Upper lobe of left lung (tissue), 6 donors: ENCODE data around the gene SLC6A6. TPM values are rescaled to one million over a fixed set of nuclear protein-coding genes. Genes with fewer than 3 reads are reported as not detected.
A peak's percentile ranks its signal among the peaks of the same experiment; 100 is the strongest.

Source experiments
- ATAC-seq, 2 donors: fragments of 200-7000 bp; cut with Tn5 transposase; one replicate each; pipeline ENCODE4 v1.9.1; 2022; ENCODE audit warnings: mild to moderate bottlenecking in 2 of 2, moderate library complexity in 2 of 2; ENCODE audit not compliant: low FRiP score in 2 of 2
- DNase-seq, 2 donors: peaks; one replicate each; pipeline ENCODE4 v3.0.0-alpha.2; 2019 to 2020
- H3K27ac ChIP-seq, 4 donors: fragments of 200-600 bp; sonication (generic); one replicate each; pipeline ENCODE4 v1.5.1; 2016 to 2019
- H3K27me3 ChIP-seq, 4 donors: fragments of 200-600 bp; sonication (generic); one replicate each; pipeline ENCODE4 v1.5.1; 2017 to 2019
- H3K36me3 ChIP-seq, 4 donors: fragments of 200-600 bp; sonication (generic); one replicate each; pipeline ENCODE4 v1.5.1; 2016 to 2019
- H3K4me1 ChIP-seq, 4 donors: fragments of 200-600 bp; sonication (generic); one replicate each; pipeline ENCODE4 v1.5.1; 2018 to 2019
- H3K4me3 ChIP-seq, 4 donors: fragments of 200-600 bp; sonication (generic); one replicate each; pipeline ENCODE4 v1.5.1; 2017 to 2019; ENCODE audit warnings: mild to moderate bottlenecking in 2 of 4, moderate library complexity in 1 of 4
- H3K9me3 ChIP-seq, 4 donors: fragments of 200-600 bp; sonication (generic); one replicate each; pipeline ENCODE4 v1.5.1; 2018 to 2019
- EP300 ChIP-seq, 4 donors: sonication (generic); formaldehyde crosslinking; IDR thresholded peaks; one replicate each; pipeline ENCODE4 v1.5.1; 2017; ENCODE audit warnings: antibody characterized with exemption in 4 of 4, control low read depth in 2 of 4
- POLR2A ChIP-seq, 4 donors: fragments of 450-650 bp; IDR thresholded peaks; one replicate each; pipeline ENCODE4 v1.5.1; 2016 to 2017; ENCODE audit warnings: antibody characterized with exemption in 4 of 4, mild to moderate bottlenecking in 2 of 4
- POLR2AphosphoS5 ChIP-seq, 2 donors: sonication (generic); formaldehyde crosslinking; IDR thresholded peaks; one replicate each; pipeline ENCODE4 v1.5.1; 2017; ENCODE audit warnings: antibody characterized with exemption in 2 of 2
- WGBS, 2 donors: methylation state at CpG; one replicate each; pipeline ENCODE4 v1.1.5; 2017 to 2018; 5-methylcytosine and 5-hydroxymethylcytosine counted together
- total RNA-seq, 6 donors: library from RNA; depleted of rRNA in 4 of 6; stranded (reverse); fragments of >200 nt in 4 of 6; gene quantifications; one replicate each; pipeline versions ENCODE4 v1.1.0 to v1.2.1, GENCODE V29; 2016 to 2021
- TF ChIP-seq, protein P1 (sequence below), 6 experiments: fragments of 450-650 bp in 4 of 6; fragments of 200-600 bp in 2 of 6; sonication (generic) in 2 of 6; IDR thresholded peaks; one replicate each; pipeline ENCODE4 v1.5.1; 2016 to 2019; ENCODE audit warnings: antibody characterized with exemption in 6 of 6
- donor health status: DM: no; HTN: no; CAD: no; lungs with moderate emphysema.
- donor health status: DM: no; HTN: yes; CAD: no; lungs with severe emphysema.

Gene SLC6A6
- total RNA-seq, 6 donors from 2014 or later = 60.6 to 154 (median 92.8) TPM

DNA sequence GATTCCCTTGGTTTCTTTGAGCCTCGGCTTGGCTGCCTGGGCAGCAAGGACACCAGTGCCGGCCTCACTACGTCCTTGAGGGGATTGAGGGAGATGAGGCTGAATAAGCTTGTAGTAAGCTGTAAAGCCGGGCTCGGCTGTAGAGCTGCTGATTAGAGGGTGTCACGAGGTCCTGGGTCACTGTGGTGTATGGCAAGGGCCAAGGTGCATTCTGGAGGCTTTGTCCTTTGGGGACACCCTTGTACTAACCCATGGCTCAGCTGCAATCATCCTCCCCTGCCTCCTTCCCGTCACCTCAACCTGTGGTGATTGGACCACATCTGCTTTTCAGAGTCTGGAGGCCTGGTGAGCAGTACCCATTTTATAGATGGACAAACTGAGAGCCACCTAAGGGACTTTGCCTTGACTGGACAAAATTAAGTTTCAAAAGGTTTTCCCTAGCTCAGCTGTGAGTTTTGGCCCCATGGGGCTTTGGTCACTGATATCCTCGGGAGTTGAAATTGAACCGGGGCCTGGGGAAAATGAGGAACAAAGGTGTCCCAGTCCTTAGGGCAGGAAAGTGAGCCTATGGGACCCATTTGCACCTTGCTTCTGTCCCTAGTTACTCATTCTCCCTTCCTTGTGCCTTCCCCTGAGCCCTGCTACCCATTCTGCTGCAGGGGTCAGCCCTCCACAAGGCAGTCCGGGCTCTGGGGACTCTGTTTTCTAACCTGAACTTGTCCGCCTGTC, 2.4 kb downstream of the SLC6A6 start:
- ATAC-seq = no peak
- Histone ChIP-seq H3K4me3 (peak overlapping the region in 3 of 4 donors; percentile 83 to 90 (median 86)), H3K27me3 (no peaks in the 10 kb centered on the region), H3K9me3 (no peaks in the 10 kb centered on the region), H3K27ac (peak overlapping the region; percentile 93 to 97 (median 95)), H3K4me1 (peaks cover 42 to 57% (median 47%) of the 10 kb centered on the region in 4 donors), H3K36me3 (peaks cover 0 to 8% (median 4%) of the 10 kb centered on the region in 4 donors)
- WGBS, 2 donors = 75 to 96% methylated on average over 10 to 11 of the region's 11 CpGs
- no peak for DNase-seq
- no peak for TF ChIP-seq EP300 (IDR thresholded peaks at IDR 0.05)
- peak in 1 of 4 donors; percentile 9 for TF ChIP-seq POLR2A (IDR thresholded peaks at IDR 0.05)
- TF ChIP-seq, protein P1, sequence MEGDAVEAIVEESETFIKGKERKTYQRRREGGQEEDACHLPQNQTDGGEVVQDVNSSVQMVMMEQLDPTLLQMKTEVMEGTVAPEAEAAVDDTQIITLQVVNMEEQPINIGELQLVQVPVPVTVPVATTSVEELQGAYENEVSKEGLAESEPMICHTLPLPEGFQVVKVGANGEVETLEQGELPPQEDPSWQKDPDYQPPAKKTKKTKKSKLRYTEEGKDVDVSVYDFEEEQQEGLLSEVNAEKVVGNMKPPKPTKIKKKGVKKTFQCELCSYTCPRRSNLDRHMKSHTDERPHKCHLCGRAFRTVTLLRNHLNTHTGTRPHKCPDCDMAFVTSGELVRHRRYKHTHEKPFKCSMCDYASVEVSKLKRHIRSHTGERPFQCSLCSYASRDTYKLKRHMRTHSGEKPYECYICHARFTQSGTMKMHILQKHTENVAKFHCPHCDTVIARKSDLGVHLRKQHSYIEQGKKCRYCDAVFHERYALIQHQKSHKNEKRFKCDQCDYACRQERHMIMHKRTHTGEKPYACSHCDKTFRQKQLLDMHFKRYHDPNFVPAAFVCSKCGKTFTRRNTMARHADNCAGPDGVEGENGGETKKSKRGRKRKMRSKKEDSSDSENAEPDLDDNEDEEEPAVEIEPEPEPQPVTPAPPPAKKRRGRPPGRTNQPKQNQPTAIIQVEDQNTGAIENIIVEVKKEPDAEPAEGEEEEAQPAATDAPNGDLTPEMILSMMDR (IDR thresholded peaks at IDR 0.05) = no peak

DNA sequence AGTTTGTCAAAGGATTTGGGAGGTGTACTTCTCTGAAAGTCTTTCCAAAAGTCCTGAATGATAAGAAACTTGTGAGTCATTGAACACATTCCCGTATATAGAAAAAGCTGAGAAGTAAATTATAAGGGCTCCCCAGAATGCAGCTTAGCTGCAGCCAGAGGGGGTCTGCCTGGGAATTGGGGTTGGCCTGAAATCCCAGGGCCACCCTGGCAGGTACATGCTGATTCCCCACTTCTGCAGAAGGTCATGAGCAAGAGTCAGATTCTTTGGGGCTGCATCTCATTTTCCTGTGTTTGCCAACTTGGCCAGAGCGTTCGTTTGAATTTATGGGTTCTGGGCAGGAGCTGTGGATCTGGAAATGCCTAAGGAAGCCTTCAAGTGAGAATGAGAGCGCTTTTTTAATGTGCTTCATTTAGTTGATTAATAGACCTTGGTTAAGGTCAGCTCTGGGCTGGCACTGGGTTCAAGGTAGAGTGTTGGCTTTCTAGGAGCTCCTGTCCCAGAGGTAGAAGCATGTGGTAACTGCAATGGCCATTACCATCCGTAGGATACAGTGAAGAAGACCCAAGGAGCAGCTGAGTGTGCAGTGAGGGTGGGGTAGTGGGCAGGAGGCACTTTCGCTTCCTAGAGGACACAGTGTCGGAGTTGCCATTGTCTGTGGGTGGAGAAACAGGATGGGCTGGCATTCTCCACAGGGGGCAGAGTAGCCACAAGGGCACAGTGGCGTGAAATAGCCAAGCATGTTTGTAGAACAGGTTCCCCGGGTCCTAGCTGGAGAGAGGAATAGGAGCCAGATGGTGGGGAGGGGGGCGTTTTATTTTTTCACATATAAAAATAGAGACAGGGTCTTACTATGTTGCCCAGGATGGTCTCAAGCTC, 3.2 kb downstream of the SLC6A6 start:
- Histone ChIP-seq H3K27ac (peak overlapping the region; percentile 26 to 97 (median 70)), H3K4me3 (peak overlapping the region in 3 of 4 donors; percentile 83 to 90 (median 86)), H3K9me3 (no peaks in the 10 kb centered on the region), H3K36me3 (peaks cover 0 to 8% (median 4%) of the 10 kb centered on the region in 4 donors), H3K4me1 (peaks cover 50 to 65% (median 55%) of the 10 kb centered on the region in 4 donors), H3K27me3 (no peaks in the 10 kb centered on the region)
- 44 to 45% methylated on average over 10 of the region's 10 CpGs for WGBS, 2 donors
- TF ChIP-seq, protein P1 (IDR thresholded peaks at IDR 0.05) = peak in 5 of 6 experiments; percentile 13 to 36 (median 17)
- no peak for TF ChIP-seq POLR2A (IDR thresholded peaks at IDR 0.05)
- ATAC-seq = no peak
- DNase-seq = peak in 1 of 2 donors; percentile 66

DNA sequence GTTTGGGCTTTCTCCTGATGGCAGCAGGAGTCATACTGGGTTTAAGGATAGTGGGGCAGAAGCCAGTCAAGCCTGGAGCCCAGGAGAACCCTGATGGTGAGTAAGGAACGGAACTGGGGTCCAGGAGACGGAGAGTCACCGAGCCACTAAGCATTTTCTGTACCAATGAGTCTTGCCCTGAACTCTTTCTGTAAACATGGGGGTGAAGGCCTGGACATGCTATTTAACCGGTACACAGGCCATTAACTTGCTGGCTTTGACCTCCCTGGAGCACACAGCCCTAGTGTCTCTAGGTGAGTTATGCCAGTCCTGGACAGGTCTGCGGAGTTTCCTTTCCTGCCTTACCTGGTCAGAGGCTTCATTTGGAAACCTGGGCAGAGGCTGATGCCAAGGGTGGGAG, 3.9 kb downstream of the SLC6A6 start:
- TF ChIP-seq POLR2AphosphoS5 (IDR thresholded peaks at IDR 0.05) (no peak), EP300 (IDR thresholded peaks at IDR 0.05) (no peak), POLR2A (IDR thresholded peaks at IDR 0.05) (no peak)
- TF ChIP-seq, protein P1 (IDR thresholded peaks at IDR 0.05) = no peak
- Histone ChIP-seq H3K4me1 (peaks cover 57 to 72% (median 62%) of the 10 kb centered on the region in 4 donors), H3K9me3 (no peaks in the 10 kb centered on the region), H3K27ac (peak overlapping the region in 3 of 4 donors; percentile 45 to 97 (median 95)), H3K36me3 (peaks cover 0 to 11% (median 4%) of the 10 kb centered on the region in 4 donors), H3K4me3 (peak overlapping the region in 1 of 4 donors; percentile 90), H3K27me3 (no peaks in the 10 kb centered on the region)
- DNase-seq (no peak), ATAC-seq (no peak)
- 81 to 93% methylated on average over 2 to 5 of the region's 5 CpGs for WGBS, 2 donors

DNA sequence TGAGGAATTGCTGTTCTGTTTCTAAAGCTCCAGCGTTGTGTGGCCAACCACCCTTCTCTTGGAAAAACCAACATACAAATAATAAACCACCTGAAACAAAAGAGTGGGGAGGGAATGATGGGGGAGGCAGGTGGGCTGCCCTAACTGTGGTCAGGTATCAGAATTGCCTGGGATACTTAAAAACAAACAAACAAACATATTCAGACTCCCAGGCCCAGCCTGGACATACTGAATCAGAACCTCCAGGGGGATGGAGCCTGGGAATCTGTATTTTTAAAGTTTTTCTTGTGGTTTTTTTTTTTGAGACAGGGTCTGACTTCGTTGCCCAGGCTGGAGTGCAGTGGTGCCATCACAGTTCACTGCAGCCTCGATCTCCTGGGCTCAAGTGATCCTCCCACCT, 4.4 kb downstream of the SLC6A6 start:
- H3K9me3 ChIP-seq = no peaks in the 10 kb centered on the region
- H3K4me1 ChIP-seq = peaks cover 60 to 75% (median 66%) of the 10 kb centered on the region in 4 donors
- no peak for DNase-seq
- H3K36me3 ChIP-seq = peaks cover 0 to 11% (median 4%) of the 10 kb centered on the region in 4 donors
- H3K4me3 ChIP-seq = no peak overlapping the region
- H3K27me3 ChIP-seq = no peaks in the 10 kb centered on the region
- peak overlapping the region in 2 of 4 donors; percentile 45 to 97 for H3K27ac ChIP-seq
- no peak for ATAC-seq
- WGBS, 2 donors = 82 to 88% methylated on average over 3 of the region's 3 CpGs
- TF ChIP-seq POLR2A (IDR thresholded peaks at IDR 0.05) (no peak), EP300 (IDR thresholded peaks at IDR 0.05) (no peak), POLR2AphosphoS5 (IDR thresholded peaks at IDR 0.05) (no peak)
- TF ChIP-seq, protein P1 (IDR thresholded peaks at IDR 0.05) = no peak
